ENCODE results near the gene GPATCH2L.

GPATCH2L gene

GRCh38 chr14:76126076-76126475, 25.6 kb upstream of the GPATCH2L start:
- no peaks in the 10 kb centered on the region for H3K36me3 ChIP-seq (replicated peaks)
- H3K4me3 ChIP-seq, result no peak overlapping the region
- no peak for DNase-seq (ENCODE audit: low spot score in 2 of 2)
- no peaks in the 10 kb centered on the region for H3K4me1 ChIP-seq
- in situ Hi-C loops (cut with MboI; ENCODE audit: low sequenced_read_pairs), result no loop called here
- no peaks in the 10 kb centered on the region for H3K27me3 ChIP-seq (ENCODE audit: low read depth)
- H3K9me3 ChIP-seq, result no peaks in the 10 kb centered on the region

GRCh38 chr14:76129851-76130576, 21.7 kb upstream of the GPATCH2L start:
- in situ Hi-C loops (cut with MboI; ENCODE audit: low sequenced_read_pairs), result no loop called here
- Histone ChIP-seq H3K9me3 (no peaks in the 10 kb centered on the region), H3K4me3 (no peak overlapping the region), H3K4me1 (no peaks in the 10 kb centered on the region), H3K27me3 (ENCODE audit: low read depth) (peaks cover 6% of the 10 kb centered on the region; the same call in 1 of the 2 replicates), H3K36me3 (replicated peaks) (no peaks in the 10 kb centered on the region)
- DNase-seq (ENCODE audit: low spot score in 2 of 2), result no peak

GRCh38 chr14:76131071-76131965, 20.4 kb upstream of the GPATCH2L start:
- H3K27me3 ChIP-seq (ENCODE audit: low read depth), result peaks cover 10% of the 10 kb centered on the region

GRCh38 chr14:76133103-76133502, 18.6 kb upstream of the GPATCH2L start:
- H3K27me3 ChIP-seq (ENCODE audit: low read depth), result peaks cover 21% of the 10 kb centered on the region
- no peaks in the 10 kb centered on the region for H3K36me3 ChIP-seq (replicated peaks)
- in situ Hi-C loops (cut with MboI; ENCODE audit: low sequenced_read_pairs), result no loop called here
- peak in 1 of 2 experiments; percentile 50 for DNase-seq (ENCODE audit: low spot score in 2 of 2)
- H3K9me3 ChIP-seq, result no peaks in the 10 kb centered on the region
- H3K4me3 ChIP-seq, result no peak overlapping the region
- no peaks in the 10 kb centered on the region for H3K4me1 ChIP-seq

More at GRCh38 chr14:76131071-76131965, 20.4 kb upstream of the GPATCH2L start:
- no peak overlapping the region for H3K4me3 ChIP-seq
- H3K9me3 ChIP-seq, result no peaks in the 10 kb centered on the region
- H3K36me3 ChIP-seq (replicated peaks), result no peaks in the 10 kb centered on the region
- no peak for DNase-seq (ENCODE audit: low spot score in 2 of 2)
- H3K4me1 ChIP-seq, result no peaks in the 10 kb centered on the region
- in situ Hi-C loops (cut with MboI; ENCODE audit: low sequenced_read_pairs), result no loop called here

- Histone ChIP-seq H3K27me3 (ENCODE audit: low read depth) (peaks cover 24% of the 10 kb centered on the region), H3K36me3 (replicated peaks) (no peaks in the 10 kb centered on the region), H3K4me1 (no peaks in the 10 kb centered on the region), H3K4me3 (no peak overlapping the region), H3K9me3 (no peaks in the 10 kb centered on the region)
- in situ Hi-C loops (cut with MboI; ENCODE audit: low sequenced_read_pairs), result no loop called here
- DNase-seq (ENCODE audit: low spot score in 2 of 2), result no peak
Observed at GRCh38 chr14:76134231-76134630, 17.5 kb upstream of the GPATCH2L start.

- Histone ChIP-seq H3K9me3 (no peaks in the 10 kb centered on the region), H3K4me1 (no peaks in the 10 kb centered on the region), H3K36me3 (replicated peaks) (no peaks in the 10 kb centered on the region), H3K27me3 (ENCODE audit: low read depth) (peaks cover 35% of the 10 kb centered on the region), H3K4me3 (no peak overlapping the region)
- no peak for DNase-seq (ENCODE audit: low spot score in 2 of 2)
- in situ Hi-C loops (cut with MboI; ENCODE audit: low sequenced_read_pairs), result no loop called here
Observed at GRCh38 chr14:76135722-76136121, 16.0 kb upstream of the GPATCH2L start.

- in situ Hi-C loops (cut with MboI; ENCODE audit: low sequenced_read_pairs), result no loop called here
- Histone ChIP-seq H3K36me3 (replicated peaks) (no peaks in the 10 kb centered on the region), H3K4me1 (no peaks in the 10 kb centered on the region), H3K27me3 (ENCODE audit: low read depth) (peaks cover 39% of the 10 kb centered on the region), H3K9me3 (no peaks in the 10 kb centered on the region), H3K4me3 (no peak overlapping the region)
- DNase-seq (ENCODE audit: low spot score in 2 of 2), result no peak
Observed at GRCh38 chr14:76136476-76137110, 15.1 kb upstream of the GPATCH2L start.

GRCh38 chr14:76138119-76138757, 13.5 kb upstream of the GPATCH2L start:
- in situ Hi-C loops (cut with MboI; ENCODE audit: low sequenced_read_pairs), result no loop called here
- no peaks in the 10 kb centered on the region for H3K36me3 ChIP-seq (replicated peaks)
- no peaks in the 10 kb centered on the region for H3K4me1 ChIP-seq
- H3K27me3 ChIP-seq (ENCODE audit: low read depth), result peaks cover 39% of the 10 kb centered on the region
- no peaks in the 10 kb centered on the region for H3K9me3 ChIP-seq
- DNase-seq (ENCODE audit: low spot score in 2 of 2), result no peak
- no peak overlapping the region for H3K4me3 ChIP-seq

GRCh38 chr14:76138758-76139723, 12.7 kb upstream of the GPATCH2L start:
- peak in 1 of 2 experiments; percentile 40 for DNase-seq (ENCODE audit: low spot score in 2 of 2)
- no peaks in the 10 kb centered on the region for H3K4me1 ChIP-seq
- in situ Hi-C loops (cut with MboI; ENCODE audit: low sequenced_read_pairs), result no loop called here
- no peak overlapping the region for H3K4me3 ChIP-seq
- H3K27me3 ChIP-seq (ENCODE audit: low read depth), result peaks cover 33% of the 10 kb centered on the region
- no peaks in the 10 kb centered on the region for H3K36me3 ChIP-seq (replicated peaks)
- no peaks in the 10 kb centered on the region for H3K9me3 ChIP-seq

- no peaks in the 10 kb centered on the region for H3K36me3 ChIP-seq (replicated peaks)
- H3K9me3 ChIP-seq, result no peaks in the 10 kb centered on the region
- H3K4me3 ChIP-seq, result no peak overlapping the region
- in situ Hi-C loops (cut with MboI; ENCODE audit: low sequenced_read_pairs), result no loop called here
- peaks cover 20% of the 10 kb centered on the region for H3K27me3 ChIP-seq (ENCODE audit: low read depth)
- no peaks in the 10 kb centered on the region for H3K4me1 ChIP-seq
- no peak for DNase-seq (ENCODE audit: low spot score in 2 of 2)
Observed at GRCh38 chr14:76143642-76144041, 8.1 kb upstream of the GPATCH2L start.

GRCh38 chr14:76146976-76147375, 4.7 kb upstream of the GPATCH2L start:
- peaks cover 2% of the 10 kb centered on the region; the same call in 1 of the 2 replicates for H3K9me3 ChIP-seq
- H3K27me3 ChIP-seq (ENCODE audit: low read depth), result 0 out of 2 replicates have a peak, but pooled peaks cover 2% of the 10 kb centered on the region
- H3K4me1 ChIP-seq, result peaks cover 6% of the 10 kb centered on the region
- DNase-seq (ENCODE audit: low spot score in 2 of 2), result no peak
- no peaks in the 10 kb centered on the region for H3K36me3 ChIP-seq (replicated peaks)
- in situ Hi-C loops (cut with MboI; ENCODE audit: low sequenced_read_pairs), result no loop called here
- no peak overlapping the region for H3K4me3 ChIP-seq

- H3K9me3 ChIP-seq, result peaks cover 2% of the 10 kb centered on the region; the same call in 1 of the 2 replicates
- no peak overlapping the region for H3K4me3 ChIP-seq
- H3K4me1 ChIP-seq, result peaks cover 12% of the 10 kb centered on the region
- H3K27me3 ChIP-seq (ENCODE audit: low read depth), result 0 out of 2 replicates have a peak, but pooled peaks cover 2% of the 10 kb centered on the region
- no peaks in the 10 kb centered on the region for H3K36me3 ChIP-seq (replicated peaks)
- in situ Hi-C loops (cut with MboI; ENCODE audit: low sequenced_read_pairs), result no loop called here
- no peak for DNase-seq (ENCODE audit: low spot score in 2 of 2)
Observed at GRCh38 chr14:76149196-76149595, 2.5 kb upstream of the GPATCH2L start.
